Right renal pelvis (tissue), 4 donors: ENCODE measurements around the gene PAPOLG. TPM values are rescaled to one million over a fixed set of nuclear protein-coding genes. Genes with fewer than 3 reads are reported as not detected.

Experiments used
- polyA plus RNA-seq, 4 donors: library from polyadenylated mRNA; unstranded; fragments of 120-200 nt; gene quantifications; one replicate each; pipeline ENCODE4 v1.2.1, GENCODE V29; 2013; ENCODE audit not compliant: insufficient read length in 4 of 4

PAPOLG gene
- polyA plus RNA-seq, 4 donors = 19.3 to 27.0 (median 24.5) TPM

Other genes with a start within 250 kb of the PAPOLG start
- gene BCL11A, start 202.6 kb upstream of the PAPOLG start, polyA plus RNA-seq = 10 to 100 TPM; 12.1 to 16.4 (median 13.4) TPM
- gene REL, start 125.3 kb downstream of the PAPOLG start, polyA plus RNA-seq = 1 to 10 TPM; 7.4 to 8.4 (median 7.7) TPM